ENCODE results near the gene NID1. TPM values are rescaled to one million over a fixed set of nuclear protein-coding genes. Genes with fewer than 3 reads are reported as not detected.

The NID1 gene
- total RNA-seq, 2 experiments from 2014 or later = 0.05 TPM; not detected in 1

- Mint-ChIP-seq H3K9me3 (ENCODE audit: insufficient read depth) (no peaks in the 10 kb centered on the region), H3K27me3 (ENCODE audit: low read depth) (no peaks in the 10 kb centered on the region), H3K36me3 (ENCODE audit: low read depth) (no peaks in the 10 kb centered on the region), H3K4me3 (no peak overlapping the region), H3K27ac (no peak overlapping the region), H3K4me1 (ENCODE audit: low read depth) (peaks cover 38% of the 10 kb centered on the region)
- ATAC-seq = no peak
- POLR2A ChIA-PET = interaction anchor here (0.5 kb wide), 1 partner anchor 195 kb away, joined by 3 read pairs; no protein-coding TSS in a partner anchor
- CTCF ChIA-PET = interaction anchor here (1.6 to 11.8 kb wide), 2 partner anchors 12 to 20 kb away, joined by 4 to 127 read pairs; no protein-coding TSS in a partner anchor
- no peak for DNase-seq
These were observed 113.2 kb downstream of the NID1 start for GRCh38 chr1:235951661-235952060.

DNA sequence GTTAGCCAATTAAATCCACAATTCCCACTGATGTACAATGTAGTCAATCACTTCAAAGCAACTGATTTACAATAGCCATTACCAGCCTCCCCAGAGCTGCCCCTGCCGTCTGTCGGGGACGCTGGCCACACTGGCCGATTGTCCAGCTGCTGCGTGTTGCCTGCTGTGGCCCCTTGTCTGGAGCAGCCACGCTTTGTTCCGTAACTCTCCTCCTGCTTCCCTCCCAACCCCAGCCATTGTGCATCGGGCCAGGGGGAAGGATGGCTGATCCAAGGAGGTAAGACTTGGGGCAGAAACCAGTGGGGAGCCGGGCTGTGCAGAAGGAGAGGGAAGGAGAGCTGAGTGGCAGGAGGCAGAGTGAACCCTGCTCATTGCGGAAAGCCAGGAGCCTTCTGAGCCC lies 114.6 kb downstream of the NID1 start:
- POLR2A ChIA-PET = no interaction called here
- no peak for ATAC-seq
- H3K9me3 Mint-ChIP-seq (ENCODE audit: insufficient read depth) = no peaks in the 10 kb centered on the region
- no peak overlapping the region for H3K4me3 Mint-ChIP-seq
- DNase-seq = no peak
- no peaks in the 10 kb centered on the region for H3K36me3 Mint-ChIP-seq (ENCODE audit: low read depth)
- CTCF ChIA-PET = interaction anchor here (1.1 to 11.8 kb wide), 2 partner anchors 9 to 21 kb away, joined by 3 to 127 read pairs; no protein-coding TSS in a partner anchor
- H3K27ac Mint-ChIP-seq = no peak overlapping the region
- H3K27me3 Mint-ChIP-seq (ENCODE audit: low read depth) = no peaks in the 10 kb centered on the region
- peaks cover 40% of the 10 kb centered on the region for H3K4me1 Mint-ChIP-seq (ENCODE audit: low read depth)

- no peak for DNase-seq
- no peaks in the 10 kb centered on the region for H3K36me3 Mint-ChIP-seq (ENCODE audit: low read depth)
- peaks cover 27% of the 10 kb centered on the region for H3K4me1 Mint-ChIP-seq (ENCODE audit: low read depth)
- no peak for ATAC-seq
- no peak overlapping the region for H3K4me3 Mint-ChIP-seq
- H3K27ac Mint-ChIP-seq = no peak overlapping the region
- H3K9me3 Mint-ChIP-seq (ENCODE audit: insufficient read depth) = no peaks in the 10 kb centered on the region
- ChIA-PET CTCF (interaction anchor here (0.6 to 3.2 kb wide), 8 partner anchors 8 to 606 kb away, joined by 3 to 13 read pairs (median 4); partner anchors contain the start of gene LYST), POLR2A (no interaction called here)
- no peaks in the 10 kb centered on the region for H3K27me3 Mint-ChIP-seq (ENCODE audit: low read depth)
These were observed 116.0 kb downstream of the NID1 start for GRCh38 chr1:235948774-235949427.

DNA sequence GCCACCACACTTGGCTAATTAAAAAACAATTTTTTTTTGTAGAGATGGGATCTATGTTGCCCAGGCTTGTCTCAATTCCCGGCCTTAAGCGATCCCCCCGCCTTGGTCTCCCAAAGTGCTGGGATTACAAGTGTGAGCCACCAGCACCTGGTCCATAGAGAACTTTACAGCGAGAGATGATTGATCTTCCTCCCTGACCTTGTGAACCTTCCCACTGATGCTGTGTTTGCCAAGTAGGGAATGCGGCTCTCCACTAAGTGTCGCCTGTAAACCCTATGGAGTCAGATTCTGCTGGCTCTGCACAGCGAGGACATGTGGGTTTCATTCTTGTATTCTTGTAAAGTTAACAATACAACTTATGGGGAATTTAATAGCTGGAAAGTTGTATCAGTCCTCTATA lies 116.9 kb downstream of the NID1 start:
- H3K27me3 Mint-ChIP-seq (ENCODE audit: low read depth) = no peaks in the 10 kb centered on the region
- ATAC-seq (no peak), DNase-seq (no peak)
- peaks cover 18% of the 10 kb centered on the region for H3K4me1 Mint-ChIP-seq (ENCODE audit: low read depth)
- no peaks in the 10 kb centered on the region for H3K9me3 Mint-ChIP-seq (ENCODE audit: insufficient read depth)
- POLR2A ChIA-PET = no interaction called here
- CTCF ChIA-PET = interaction anchor here (0.6 to 3.2 kb wide), 9 partner anchors 9 to 606 kb away, joined by 3 to 13 read pairs (median 4); partner anchors contain the start of gene LYST
- H3K36me3 Mint-ChIP-seq (ENCODE audit: low read depth) = no peaks in the 10 kb centered on the region
- no peak overlapping the region for H3K4me3 Mint-ChIP-seq
- H3K27ac Mint-ChIP-seq = no peak overlapping the region

DNA sequence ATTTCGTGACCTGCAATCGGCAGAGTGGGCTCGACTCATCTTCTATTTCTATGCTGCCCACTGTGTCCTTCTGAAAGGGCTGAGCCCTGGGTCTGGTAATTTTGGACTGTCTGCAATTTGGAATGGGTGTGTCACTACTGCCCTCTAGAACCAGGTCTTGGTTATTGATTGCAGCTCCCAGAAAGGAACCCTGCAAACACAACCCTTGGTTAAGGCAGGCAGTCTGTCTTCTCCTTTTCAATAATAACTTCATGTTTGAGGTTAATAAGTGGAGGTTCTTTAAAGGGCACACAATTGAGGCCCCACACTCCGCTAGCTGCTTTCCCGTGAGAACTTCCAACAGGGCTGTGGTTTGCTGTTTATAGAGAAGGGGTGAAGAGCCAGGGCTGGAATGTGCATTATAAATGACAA lies 118.3 kb downstream of the NID1 start:
- H3K27me3 Mint-ChIP-seq (ENCODE audit: low read depth) = no peaks in the 10 kb centered on the region
- no peak for DNase-seq

DNA sequence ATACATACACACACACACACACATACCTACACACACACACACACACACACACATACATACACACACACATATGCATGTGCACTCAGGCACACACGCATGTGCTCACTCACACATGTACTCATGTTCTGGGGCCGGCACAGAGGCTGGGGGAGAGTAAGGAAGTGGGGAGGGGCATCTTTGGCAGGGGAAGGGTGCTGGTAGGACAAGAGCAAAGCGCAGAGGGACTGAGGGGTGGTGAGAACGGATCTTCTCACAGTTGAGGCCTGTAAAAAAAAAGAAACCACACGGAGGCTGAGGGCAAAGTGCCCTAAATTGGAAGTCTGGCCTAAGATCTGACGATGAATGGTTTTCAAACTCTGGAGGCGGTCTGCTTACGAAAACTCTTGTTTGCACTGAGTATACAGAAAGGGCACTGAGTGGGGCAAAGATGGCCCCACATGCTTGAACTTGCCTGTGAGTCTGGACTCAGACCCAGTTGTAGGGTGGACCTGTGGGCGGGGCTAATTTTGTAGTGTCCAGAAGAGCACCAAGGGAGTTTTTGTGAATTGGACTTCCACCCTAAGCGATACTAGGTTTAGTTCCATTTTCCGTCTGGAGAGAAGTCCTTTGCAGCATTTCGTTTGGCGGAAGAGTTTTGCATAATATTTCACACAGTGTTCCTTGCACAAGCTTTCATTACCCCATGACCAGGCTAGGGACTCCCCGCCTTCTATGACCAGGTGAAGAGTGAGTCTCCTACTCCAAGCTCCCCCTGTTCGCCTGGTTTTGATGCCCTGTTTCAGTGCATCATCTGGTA lies 118.9 kb downstream of the NID1 start:
- no peak overlapping the region for H3K27ac Mint-ChIP-seq
- POLR2A ChIA-PET = interaction anchor here (1.0 kb wide), 1 partner anchor 79 kb away, joined by 3 read pairs; no protein-coding TSS in a partner anchor
- ATAC-seq = no peak

More for the DNA sequence above, 118.3 kb downstream of the NID1 start:
- peaks cover 13% of the 10 kb centered on the region for H3K4me1 Mint-ChIP-seq (ENCODE audit: low read depth)
- no peak overlapping the region for H3K4me3 Mint-ChIP-seq
- H3K9me3 Mint-ChIP-seq (ENCODE audit: insufficient read depth) = no peaks in the 10 kb centered on the region
- ChIA-PET POLR2A (interaction anchor here (1.0 kb wide), 1 partner anchor 79 kb away, joined by 3 read pairs; no protein-coding TSS in a partner anchor), CTCF (interaction anchor here (0.8 to 2.2 kb wide), 12 partner anchors 10 to 162 kb away, joined by 3 to 16 read pairs (median 4); partner anchors contain the start of gene LYST)
- H3K36me3 Mint-ChIP-seq (ENCODE audit: low read depth) = no peaks in the 10 kb centered on the region
- ATAC-seq = peak; percentile 46
- no peak overlapping the region for H3K27ac Mint-ChIP-seq

GRCh38 chr1:235943581-235944114 lies 121.2 kb downstream of the NID1 start:
- H3K9me3 Mint-ChIP-seq (ENCODE audit: insufficient read depth) = no peaks in the 10 kb centered on the region
- H3K27me3 Mint-ChIP-seq (ENCODE audit: low read depth) = no peaks in the 10 kb centered on the region
- H3K36me3 Mint-ChIP-seq (ENCODE audit: low read depth) = no peaks in the 10 kb centered on the region
- peaks cover 25% of the 10 kb centered on the region for H3K4me1 Mint-ChIP-seq (ENCODE audit: low read depth)
- CTCF ChIA-PET = interaction anchor here (1.3 to 2.7 kb wide), 2 partner anchors 10 to 28 kb away, joined by 6 to 7 read pairs; no protein-coding TSS in a partner anchor
- DNase-seq (no peak), ATAC-seq (no peak)
- no peak overlapping the region for H3K4me3 Mint-ChIP-seq
- no peak overlapping the region for H3K27ac Mint-ChIP-seq
- POLR2A ChIA-PET = interaction anchor here (0.7 to 1.2 kb wide), 2 partner anchors 78 to 96 kb away, joined by 3 read pairs; no protein-coding TSS in a partner anchor

More for the DNA sequence above, 118.9 kb downstream of the NID1 start:
- no peak for DNase-seq
- CTCF ChIA-PET = interaction anchor here (0.8 to 2.2 kb wide), 12 partner anchors 11 to 161 kb away, joined by 3 to 16 read pairs (median 4); partner anchors contain the start of gene LYST
- Mint-ChIP-seq H3K9me3 (ENCODE audit: insufficient read depth) (no peaks in the 10 kb centered on the region), H3K4me3 (no peak overlapping the region), H3K4me1 (ENCODE audit: low read depth) (peaks cover 13% of the 10 kb centered on the region), H3K27me3 (ENCODE audit: low read depth) (no peaks in the 10 kb centered on the region), H3K36me3 (ENCODE audit: low read depth) (no peaks in the 10 kb centered on the region)

GRCh38 chr1:235942979-235943575 lies 121.8 kb downstream of the NID1 start:
- DNase-seq (no peak), ATAC-seq (no peak)
- CTCF ChIA-PET = interaction anchor here (1.3 to 2.7 kb wide), 2 partner anchors 11 to 29 kb away, joined by 6 to 7 read pairs; no protein-coding TSS in a partner anchor
- no peaks in the 10 kb centered on the region for H3K9me3 Mint-ChIP-seq (ENCODE audit: insufficient read depth)
- H3K4me1 Mint-ChIP-seq (ENCODE audit: low read depth) = peaks cover 31% of the 10 kb centered on the region
- POLR2A ChIA-PET = interaction anchor here (0.7 to 1.2 kb wide), 2 partner anchors 77 to 96 kb away, joined by 3 read pairs; no protein-coding TSS in a partner anchor
- H3K27ac Mint-ChIP-seq = no peak overlapping the region
- peaks cover 3% of the 10 kb centered on the region for H3K36me3 Mint-ChIP-seq (ENCODE audit: low read depth)
- H3K27me3 Mint-ChIP-seq (ENCODE audit: low read depth) = no peaks in the 10 kb centered on the region
- no peak overlapping the region for H3K4me3 Mint-ChIP-seq

GRCh38 chr1:235942625-235942934 lies 122.3 kb downstream of the NID1 start:
- CTCF ChIA-PET = interaction anchor here (1.3 to 2.7 kb wide), 2 partner anchors 12 to 29 kb away, joined by 6 to 7 read pairs; no protein-coding TSS in a partner anchor
- no peak for ATAC-seq
- no peak for DNase-seq
- H3K9me3 Mint-ChIP-seq (ENCODE audit: insufficient read depth) = no peaks in the 10 kb centered on the region
- peaks cover 32% of the 10 kb centered on the region for H3K4me1 Mint-ChIP-seq (ENCODE audit: low read depth)
- H3K4me3 Mint-ChIP-seq = no peak overlapping the region
- H3K27me3 Mint-ChIP-seq (ENCODE audit: low read depth) = no peaks in the 10 kb centered on the region
- POLR2A ChIA-PET = interaction anchor here (0.5 to 1.2 kb wide), 2 partner anchors 77 to 478 kb away, joined by 4 read pairs; no protein-coding TSS in a partner anchor
- no peak overlapping the region for H3K27ac Mint-ChIP-seq
- H3K36me3 Mint-ChIP-seq (ENCODE audit: low read depth) = peaks cover 3% of the 10 kb centered on the region

DNA sequence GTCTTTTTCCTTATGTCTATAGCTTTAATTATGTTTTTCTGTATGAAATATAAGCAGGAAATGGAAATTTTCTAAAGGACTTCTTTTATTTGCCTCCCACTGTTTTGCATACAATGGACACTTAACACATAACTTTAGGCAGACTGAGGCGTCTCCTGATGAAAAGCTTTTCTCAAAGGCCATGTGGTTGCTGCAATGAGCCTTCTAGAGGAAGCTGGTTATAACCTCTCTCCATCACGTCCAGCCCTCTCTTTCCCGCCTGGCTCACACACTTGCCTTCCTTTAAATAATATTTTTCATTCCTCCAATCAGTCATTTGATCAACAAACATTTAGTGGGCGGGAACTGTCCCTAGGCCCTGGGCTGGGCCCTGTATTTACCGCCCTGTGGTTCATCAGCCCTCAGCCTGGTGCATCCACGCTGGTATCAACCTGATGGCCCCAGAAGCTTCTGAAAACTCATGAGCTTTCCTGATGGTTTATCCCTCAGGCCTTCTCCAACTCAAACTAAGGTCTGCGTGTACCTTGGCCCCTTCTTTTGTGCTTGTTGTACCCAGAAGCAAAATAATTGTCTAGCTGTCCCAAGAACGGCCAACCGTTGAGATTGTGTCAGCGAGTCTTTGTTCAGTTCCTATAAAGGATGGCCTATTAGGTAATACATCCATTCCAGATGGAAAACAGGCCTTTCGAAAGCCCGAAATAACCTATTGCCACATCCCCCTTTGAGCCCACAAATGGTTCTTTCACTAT lies 122.8 kb downstream of the NID1 start:
- H3K4me3 Mint-ChIP-seq = no peak overlapping the region
- H3K27me3 Mint-ChIP-seq (ENCODE audit: low read depth) = no peaks in the 10 kb centered on the region
- peaks cover 37% of the 10 kb centered on the region for H3K4me1 Mint-ChIP-seq (ENCODE audit: low read depth)
- H3K36me3 Mint-ChIP-seq (ENCODE audit: low read depth) = peaks cover 3% of the 10 kb centered on the region
- ChIA-PET CTCF (interaction anchor here (0.7 to 2.7 kb wide), 6 partner anchors 9 to 96 kb away, joined by 3 to 10 read pairs (median 5); no protein-coding TSS in a partner anchor), POLR2A (interaction anchor here (0.5 to 1.2 kb wide), 2 partner anchors 76 to 478 kb away, joined by 4 read pairs; no protein-coding TSS in a partner anchor)
- no peak overlapping the region for H3K27ac Mint-ChIP-seq
- ATAC-seq (no peak), DNase-seq (no peak)
- no peaks in the 10 kb centered on the region for H3K9me3 Mint-ChIP-seq (ENCODE audit: insufficient read depth)

Measured in activated CD8-positive, alpha-beta T cell treated with anti-CD3 and anti-CD28 coated beads, Interleukin-2, amount 10 ng/mL, durations not matched to agents 7 days and 5 days (primary cell).